HG03139 (cell line): ENCODE results near the gene RNF17.
A peak's percentile ranks its signal among the peaks of the same experiment; 100 is the strongest.

Experiments
- ATAC-seq: cut with Tn5 transposase; IDR thresholded peaks from one replicate; pipeline ENCODE4 v1.9.1; 2021; ENCODE audit not compliant: unreplicated experiment

Gene RNF17, protein sequence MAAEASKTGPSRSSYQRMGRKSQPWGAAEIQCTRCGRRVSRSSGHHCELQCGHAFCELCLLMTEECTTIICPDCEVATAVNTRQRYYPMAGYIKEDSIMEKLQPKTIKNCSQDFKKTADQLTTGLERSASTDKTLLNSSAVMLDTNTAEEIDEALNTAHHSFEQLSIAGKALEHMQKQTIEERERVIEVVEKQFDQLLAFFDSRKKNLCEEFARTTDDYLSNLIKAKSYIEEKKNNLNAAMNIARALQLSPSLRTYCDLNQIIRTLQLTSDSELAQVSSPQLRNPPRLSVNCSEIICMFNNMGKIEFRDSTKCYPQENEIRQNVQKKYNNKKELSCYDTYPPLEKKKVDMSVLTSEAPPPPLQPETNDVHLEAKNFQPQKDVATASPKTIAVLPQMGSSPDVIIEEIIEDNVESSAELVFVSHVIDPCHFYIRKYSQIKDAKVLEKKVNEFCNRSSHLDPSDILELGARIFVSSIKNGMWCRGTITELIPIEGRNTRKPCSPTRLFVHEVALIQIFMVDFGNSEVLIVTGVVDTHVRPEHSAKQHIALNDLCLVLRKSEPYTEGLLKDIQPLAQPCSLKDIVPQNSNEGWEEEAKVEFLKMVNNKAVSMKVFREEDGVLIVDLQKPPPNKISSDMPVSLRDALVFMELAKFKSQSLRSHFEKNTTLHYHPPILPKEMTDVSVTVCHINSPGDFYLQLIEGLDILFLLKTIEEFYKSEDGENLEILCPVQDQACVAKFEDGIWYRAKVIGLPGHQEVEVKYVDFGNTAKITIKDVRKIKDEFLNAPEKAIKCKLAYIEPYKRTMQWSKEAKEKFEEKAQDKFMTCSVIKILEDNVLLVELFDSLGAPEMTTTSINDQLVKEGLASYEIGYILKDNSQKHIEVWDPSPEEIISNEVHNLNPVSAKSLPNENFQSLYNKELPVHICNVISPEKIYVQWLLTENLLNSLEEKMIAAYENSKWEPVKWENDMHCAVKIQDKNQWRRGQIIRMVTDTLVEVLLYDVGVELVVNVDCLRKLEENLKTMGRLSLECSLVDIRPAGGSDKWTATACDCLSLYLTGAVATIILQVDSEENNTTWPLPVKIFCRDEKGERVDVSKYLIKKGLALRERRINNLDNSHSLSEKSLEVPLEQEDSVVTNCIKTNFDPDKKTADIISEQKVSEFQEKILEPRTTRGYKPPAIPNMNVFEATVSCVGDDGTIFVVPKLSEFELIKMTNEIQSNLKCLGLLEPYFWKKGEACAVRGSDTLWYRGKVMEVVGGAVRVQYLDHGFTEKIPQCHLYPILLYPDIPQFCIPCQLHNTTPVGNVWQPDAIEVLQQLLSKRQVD (N-terminal part only)

DNA sequence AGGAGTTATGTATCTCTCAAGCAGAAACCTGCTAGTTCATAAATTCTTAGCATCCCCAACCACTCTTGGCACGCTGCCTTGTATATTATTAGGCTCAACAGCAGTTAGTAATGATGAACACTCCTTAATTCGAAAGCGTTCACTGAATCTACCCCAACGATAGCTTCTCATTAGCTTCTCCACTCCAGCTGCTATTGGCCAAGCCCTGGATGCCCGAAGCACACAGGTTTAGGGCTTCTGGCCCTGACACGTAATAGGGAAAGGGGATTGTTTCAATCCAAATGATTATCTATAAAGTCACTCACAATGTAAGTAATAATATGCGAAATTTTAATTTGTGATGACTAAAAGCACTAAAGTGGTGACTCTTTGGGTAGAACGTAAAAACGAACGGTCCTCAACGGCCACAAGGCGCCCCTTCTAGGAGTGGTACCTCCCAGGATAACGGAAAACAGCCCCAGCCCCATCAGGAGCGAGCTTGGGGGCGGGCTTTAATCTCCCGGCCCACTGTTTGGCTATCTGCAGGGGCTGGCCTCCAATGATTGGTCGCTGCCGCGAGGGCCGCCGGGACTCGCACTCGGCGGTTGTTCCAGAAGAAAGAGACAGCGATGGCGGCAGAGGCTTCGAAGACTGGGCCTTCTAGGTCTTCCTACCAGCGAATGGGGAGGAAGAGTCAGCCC, at the start of gene RNF17:
RNF17 (plus strand) TSS at position 574 of the 680 bp plus-strand sequence; CDS start at position 609, 35 bp downstream.
- no peak for ATAC-seq

DNA sequence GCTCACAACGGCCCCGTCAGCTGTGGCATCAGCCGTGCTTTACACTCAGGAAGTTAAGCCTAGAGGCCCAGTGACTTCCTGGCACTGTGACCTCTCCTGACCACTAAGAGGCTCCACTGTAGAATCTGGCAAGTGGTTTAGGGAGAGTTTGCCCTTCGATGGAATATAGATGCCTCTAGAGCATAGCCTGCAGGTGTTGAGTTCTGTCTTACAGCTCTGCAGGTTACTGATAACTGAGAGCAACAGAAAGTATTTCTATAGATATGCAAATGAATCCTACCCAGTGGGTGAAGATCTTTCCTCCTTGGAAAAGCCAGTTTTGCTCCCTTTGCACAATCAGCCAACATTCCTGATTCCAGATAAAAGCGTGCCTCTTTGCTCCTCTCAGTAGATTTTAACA, 48.0 kb upstream of the RNF17 start:
- no peak for ATAC-seq

DNA sequence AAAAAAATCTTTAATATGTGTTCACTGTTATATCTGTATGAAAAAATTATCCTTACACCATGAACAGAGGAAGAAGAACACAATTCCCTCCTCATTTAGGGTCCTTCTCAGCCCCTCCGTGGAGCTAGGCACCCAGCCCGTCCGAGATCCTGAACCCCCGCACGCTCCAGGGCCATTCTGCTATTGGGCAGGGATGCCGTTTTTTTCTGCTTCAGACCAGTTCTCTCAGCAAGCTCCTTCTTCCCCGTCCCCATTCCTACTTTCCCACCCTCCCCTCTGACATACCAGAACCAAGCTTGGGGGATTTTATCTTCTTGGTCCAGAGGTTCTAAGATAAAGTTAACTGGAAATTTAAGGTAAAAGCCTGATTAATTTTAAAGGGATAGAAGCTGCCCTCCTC, 47.5 kb upstream of the RNF17 start:
- ATAC-seq: no peak

DNA sequence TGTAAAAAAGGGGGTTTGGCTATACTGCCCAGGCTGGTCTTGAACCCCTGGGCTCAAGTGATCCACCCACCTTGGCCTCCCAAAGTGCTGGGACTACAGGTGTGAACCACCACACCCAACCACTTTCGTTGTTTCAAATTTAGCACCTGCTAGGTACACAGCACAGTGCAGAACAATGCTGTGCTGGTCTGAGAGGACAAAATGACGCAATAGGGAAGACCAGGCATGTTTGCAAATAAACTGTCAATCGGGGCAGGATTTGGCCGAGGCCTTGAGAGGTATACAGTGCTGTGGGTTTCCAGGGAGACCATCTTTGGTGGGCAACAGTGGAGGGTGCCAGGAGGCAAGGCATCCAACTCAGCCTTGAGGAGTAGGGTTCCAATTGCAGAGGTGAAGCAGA, 46.8 kb upstream of the RNF17 start:
- no peak for ATAC-seq

DNA sequence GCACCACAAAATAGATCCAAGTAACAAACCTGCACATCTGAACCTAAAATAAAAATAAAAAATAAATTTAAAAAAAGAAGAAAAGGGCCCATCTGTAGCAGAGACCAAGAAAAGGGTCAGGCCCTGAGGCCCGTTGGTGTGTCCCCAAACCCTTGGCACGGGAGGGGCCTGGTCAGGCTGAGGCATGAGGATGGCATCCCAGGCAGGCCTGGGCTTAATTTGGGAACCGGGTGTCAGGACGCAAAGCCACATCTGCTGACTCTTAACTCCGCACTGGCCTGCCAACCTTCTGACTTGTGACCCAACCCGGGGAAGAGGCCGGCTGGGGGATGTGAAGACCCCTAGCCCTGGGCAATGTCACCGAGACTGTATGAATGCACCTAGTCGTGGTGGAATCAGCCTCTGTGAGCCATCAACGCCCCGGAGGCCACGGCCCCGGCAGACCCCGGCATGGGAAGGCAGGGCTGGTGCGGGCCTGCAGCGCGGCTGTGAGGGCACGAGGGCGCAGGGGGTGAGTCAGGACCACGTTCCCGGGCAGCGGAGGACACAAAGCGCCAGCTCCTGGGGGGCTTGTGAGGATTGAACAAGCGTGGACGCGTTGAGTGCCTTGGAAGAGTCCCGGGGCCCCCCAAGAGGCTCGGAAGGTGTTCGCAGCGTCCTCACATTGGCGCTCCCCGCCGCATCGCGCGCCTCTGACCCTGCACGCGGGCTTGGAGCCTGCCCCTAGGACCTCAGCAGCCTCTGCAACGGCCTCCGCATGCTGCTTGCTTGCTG, 45.6 kb upstream of the RNF17 start:
- no peak for ATAC-seq

DNA sequence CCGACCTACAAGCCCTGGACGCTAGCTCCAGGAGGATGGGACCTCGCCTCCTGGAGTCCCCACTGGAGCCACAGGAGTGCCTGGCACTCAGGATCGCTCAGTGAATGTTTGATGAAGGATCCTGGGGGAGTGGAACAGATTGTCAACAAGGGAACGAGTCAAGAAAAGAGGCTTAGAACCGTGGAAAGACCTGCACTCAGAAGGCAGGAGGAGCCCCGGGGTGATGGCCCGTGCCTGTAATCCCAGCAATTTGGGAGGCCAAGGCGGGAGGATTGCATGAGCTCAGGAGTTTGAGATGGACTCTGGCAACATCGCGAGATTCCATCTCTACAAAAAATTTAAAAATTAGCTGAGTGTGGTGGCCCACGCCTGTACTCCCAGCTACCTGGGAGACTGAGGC, 44.8 kb upstream of the RNF17 start:
- ATAC-seq: no peak

DNA sequence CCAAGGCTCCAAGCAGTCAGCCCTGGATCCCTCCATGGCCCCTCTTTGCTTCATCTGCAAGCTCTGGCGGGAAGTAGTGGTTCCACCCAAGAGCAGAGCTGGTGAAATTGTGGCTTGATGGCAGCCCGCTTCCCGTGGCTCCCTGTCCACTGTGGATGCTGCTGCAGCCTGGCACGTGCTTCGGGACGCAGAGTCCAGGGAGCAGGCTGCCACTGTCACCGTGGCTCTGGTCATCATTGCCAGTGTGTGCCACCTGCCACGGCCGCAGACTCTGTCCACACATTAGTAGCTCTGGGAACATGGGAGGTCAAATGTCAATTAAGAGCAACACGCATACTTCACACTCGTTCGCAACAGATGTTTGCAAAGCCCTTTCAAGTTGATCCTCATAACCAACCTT, 40.8 kb upstream of the RNF17 start:
- no peak for ATAC-seq

DNA sequence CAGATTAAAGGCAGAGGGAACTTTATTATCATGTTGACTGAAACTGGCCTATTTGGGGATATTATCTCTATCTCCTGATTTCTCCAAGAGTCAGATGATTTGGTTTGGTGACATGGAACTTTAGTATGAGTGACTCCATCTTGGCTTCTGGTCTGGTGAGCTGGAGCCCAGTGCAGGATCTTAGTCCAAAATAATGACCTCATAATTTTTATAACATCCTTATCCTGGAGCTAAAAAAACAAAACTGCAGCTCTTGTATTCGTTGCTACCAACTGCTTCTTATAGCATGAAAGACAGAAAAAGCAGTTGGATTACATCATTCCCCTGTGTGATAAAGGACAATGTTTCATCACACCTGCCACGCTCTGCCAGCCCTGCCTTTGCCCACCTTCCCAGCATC, 39.3 kb upstream of the RNF17 start:
- no peak for ATAC-seq

DNA sequence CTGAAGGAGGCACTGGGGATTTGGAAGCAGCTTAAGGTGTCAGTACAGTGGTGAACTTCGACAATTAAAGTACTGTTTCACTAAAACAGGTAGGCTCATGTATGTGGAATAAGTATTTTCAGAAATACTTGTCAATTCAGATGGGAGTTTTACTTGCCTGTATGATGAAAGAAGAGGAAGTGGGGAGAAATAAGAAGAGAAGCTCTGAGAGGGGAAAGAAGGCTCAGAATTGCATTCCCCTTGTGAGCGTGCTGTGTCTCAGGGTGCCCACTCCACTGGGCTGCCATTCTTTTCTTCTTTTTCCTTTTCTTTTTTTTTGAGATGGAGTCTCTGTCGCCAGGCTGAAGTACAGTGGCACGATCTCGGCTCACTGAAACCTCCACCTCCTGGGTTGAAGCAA, 38.6 kb upstream of the RNF17 start:
- ATAC-seq: no peak

DNA sequence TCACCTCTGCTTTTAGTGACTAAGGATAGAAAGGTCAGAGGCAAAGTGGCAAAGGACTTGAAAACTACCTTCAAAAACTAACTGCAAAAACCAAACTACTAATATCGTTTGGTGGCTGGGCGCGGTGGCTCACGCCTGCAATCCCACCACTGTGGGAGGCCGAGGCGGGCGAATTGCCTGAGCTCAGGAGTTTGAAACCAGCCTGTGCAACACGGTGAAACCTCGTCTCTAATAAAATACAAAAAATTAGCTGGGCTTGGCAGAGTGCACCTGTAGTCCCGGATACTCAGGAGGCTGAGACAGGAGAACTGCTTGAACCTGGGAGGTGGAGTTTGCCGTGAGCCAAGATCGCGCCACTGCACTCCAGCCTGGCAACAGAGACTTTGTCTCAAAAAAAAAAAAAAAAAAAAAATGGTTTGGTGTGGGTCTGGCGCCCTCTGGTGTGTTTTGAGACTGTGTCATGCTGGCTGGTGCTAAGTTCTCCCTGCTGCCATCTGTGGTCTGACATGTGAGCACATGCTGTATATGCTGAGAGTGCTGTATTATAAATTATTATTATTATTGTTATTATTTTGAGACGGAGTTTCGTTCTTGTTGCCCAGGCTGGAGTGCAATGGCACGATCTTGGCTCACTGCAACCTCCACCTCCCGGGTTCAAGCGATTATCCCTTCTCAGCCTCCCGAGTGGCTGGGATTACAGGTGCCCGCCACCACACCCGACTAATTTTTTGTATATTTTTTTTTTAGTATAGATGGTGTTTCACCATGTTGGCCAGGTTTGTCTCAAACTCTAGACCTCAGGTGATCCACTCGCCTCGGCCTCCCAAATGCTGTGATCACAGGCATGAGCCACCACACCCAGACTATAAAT, 36.0 kb upstream of the RNF17 start:
- ATAC-seq: peak; percentile 85

DNA sequence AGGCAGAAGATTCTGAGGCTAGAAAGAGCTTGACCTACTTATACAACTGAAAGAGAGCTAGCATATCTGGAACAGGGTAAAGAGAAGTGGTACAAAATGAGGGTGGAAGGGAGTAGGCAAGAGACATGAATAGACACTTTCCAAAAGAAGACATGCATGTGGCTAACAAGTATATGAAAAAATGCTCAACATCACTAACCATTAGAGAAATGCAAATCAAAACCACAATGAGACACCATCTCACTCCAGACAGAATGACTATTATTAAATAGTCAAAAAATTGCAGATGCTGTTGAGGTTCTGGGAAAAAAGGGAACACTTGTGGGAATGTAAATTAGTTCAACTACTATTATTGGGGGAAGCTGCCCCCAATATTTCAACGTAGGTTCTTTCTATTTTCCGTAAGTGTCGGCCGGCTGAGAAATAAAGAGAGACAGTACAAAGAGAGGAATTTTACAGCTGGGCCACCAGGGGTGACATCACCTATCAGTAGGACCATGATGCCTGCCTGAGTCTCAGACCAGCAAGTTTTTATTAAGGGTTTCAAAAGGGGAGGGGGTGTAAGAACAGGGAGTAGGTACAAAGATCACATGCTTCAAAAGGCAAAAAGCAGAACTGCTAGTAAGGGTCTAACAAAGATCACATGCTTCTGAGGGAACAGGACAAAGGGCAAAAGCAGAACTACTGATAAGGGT, 32.9 kb upstream of the RNF17 start:
- ATAC-seq: peak; percentile 64

DNA sequence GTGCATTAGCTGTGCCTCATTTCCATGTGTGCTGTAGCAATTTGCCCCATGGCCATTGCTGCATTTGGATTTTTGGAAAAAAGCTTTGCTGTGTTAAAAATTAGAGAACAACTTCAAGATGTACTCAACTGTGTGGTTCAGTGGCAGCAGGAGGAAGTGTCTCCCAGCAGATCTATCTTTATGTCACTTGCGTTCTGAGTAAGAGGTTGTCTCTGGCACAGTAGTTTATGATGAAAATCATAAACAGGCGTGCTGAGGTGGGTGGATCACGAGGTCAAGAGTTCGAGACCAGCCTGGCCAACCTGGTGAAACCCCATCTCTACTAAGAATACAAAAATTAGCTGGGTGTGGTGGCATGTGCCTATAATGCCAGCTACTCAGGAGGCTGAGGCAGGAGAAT, 29.0 kb upstream of the RNF17 start:
- no peak for ATAC-seq

DNA sequence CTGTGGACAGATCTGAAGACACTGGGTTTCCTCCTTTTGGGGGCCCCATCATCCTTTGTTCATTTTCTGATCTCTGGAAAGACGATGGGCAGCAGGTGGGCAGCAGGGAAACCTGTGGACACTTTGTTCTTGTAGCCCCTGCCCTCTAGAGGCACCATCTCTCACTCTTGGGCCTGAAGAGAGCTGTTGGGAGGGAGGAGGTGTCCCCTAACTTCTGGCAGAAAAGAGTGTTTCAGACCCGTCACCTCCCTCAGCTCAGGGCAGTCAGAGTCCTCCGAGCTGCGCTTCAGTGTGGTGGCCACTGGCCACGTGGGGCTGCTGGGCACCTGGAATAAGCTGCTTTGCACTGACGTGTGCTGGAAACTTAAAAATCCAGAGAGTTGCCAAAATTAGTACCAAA, 26.9 kb upstream of the RNF17 start:
- ATAC-seq: no peak

DNA sequence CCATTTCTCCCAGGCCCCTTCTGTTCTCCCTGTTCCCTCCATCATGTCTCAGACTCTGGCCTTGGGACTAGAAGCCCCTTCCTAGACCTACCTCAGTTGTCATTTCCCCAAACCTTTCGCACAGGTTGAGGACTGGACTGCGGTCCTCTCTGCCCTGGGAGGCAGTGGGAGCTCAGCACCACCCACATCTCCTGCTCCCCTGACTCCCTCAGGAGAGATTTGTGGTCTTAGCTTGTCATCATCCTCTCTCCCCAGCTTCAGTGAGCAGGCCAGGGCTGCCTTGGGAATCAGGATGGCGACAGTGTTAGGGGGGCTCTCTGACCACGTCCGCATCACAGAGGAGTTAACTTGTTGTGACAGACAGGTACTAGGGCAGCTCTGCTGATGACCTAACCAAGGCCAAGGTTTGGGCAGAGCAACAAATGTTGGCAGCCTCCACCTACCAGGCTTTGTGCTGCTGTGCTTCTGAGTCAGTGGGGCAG, 25.6 kb upstream of the RNF17 start:
- ATAC-seq: no peak

DNA sequence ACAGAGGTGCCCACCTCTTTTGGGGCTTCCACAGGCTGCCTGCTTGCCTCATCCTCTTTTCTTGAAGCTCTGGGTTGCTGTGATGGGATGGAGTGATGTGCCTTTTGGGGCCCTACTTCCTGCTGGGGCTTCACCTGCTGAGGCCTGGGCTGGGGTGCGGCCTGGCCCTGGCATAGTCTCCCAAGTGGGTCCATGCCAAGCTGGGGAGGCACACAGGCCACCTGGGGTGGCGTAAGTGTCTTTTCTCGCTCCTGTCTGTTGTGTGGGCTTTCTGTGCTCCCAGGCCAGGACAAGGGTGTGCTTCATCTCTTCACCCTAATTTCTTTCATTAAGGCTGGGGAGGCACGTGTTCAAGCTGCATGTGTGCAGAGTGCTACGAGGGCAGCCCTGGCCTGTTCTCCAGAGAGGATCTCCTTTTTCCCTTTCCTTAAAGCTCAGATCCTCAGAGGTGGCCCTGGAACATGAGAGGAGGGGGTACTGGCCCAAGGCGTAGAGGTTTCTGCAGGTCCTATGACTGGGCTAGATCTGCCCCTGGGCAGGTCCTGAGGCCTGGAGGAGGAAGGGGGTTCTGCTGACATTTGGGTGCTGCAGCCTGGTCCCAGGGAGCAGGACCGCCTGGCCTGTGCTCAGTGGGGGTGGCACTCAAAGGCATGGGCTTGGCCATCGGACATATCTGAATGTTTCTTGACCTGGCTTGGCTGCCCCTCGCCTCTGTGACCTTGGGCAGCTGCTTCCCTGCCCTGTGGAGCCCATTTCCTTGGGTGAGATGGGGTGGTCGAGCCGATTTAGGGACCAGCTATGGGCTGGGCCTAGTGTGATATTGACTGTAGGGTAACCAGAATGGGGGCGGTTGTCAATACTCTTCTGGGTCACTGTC, 23.7 kb upstream of the RNF17 start:
- ATAC-seq: no peak

DNA sequence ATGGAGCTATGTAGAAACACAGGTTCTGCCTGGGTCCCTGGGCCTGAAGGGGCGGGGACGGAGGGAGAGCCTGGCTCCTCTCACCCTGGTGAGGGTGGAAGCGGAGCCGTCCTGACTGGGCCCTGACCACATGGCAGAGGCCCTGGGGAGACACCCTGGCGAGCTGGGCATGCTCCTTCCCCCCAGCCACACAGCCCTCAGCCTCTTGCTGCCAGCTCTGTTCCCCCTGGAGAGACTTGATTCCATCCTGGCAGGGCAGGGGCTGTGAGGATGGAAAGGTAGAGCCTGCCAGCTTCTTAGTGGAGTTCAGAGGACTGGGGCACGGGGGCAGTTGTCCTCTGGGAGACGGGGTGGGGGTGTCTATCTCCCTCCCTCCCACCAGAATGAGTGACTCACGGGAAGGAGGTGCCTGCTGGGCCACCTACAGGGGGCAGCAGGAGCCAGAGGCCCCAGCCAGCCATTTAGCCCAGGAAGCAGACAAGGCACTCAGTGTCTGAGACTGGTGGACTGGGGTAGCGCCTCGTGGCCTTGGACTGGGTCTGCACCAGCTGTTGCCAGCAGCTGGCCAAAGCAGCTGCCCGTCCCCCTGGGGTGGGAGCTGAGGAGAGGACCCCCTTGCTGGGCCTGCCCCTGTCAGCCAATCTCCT, 22.8 kb upstream of the RNF17 start:
- ATAC-seq: no peak

DNA sequence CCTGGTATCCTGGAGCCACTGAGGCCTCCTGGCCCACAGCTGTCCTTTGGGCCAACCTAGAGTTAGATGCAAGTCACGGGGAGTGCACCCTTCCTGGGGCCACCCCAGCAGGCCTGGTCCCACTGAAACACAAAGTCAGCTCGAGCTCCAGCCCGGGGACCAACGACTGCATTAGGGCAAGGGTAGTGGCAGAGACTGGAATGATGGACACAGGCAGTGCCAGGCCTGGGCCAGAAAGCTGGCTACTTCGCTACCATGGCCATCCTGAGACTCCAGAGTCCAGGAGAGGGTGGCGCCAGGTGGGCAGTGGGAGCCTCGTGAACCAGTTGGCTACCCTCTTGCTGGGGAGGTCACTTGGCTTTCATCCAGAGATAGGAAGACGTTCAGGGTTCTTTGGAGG, 22.2 kb upstream of the RNF17 start:
- no peak for ATAC-seq
